Globus pallidus (tissue), 1 donor: ENCODE data around the gene PLCD1.

Source experiments
- DNase-seq: peaks from one replicate; pipeline ENCODE4 v3.0.0-alpha.2; 2015; ENCODE audit warnings: low spot score

PLCD1 gene

DNA sequence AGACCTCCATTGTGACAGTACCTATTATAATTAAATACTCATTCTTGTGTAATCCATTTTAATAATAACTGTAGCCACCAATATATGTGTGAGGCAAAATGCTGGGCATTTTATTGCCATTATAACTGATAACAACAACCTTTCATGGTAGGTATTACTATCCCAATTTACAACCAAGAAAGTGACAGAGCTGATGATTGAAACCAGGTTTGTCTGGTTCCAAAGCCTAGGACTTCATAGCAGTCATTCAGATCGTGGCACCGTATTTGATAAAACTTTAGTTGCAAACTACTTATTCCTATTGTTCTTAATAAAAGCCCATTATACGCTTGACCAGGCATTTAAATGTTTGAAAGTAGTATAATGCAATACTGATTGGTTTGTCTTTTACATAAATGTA, 65.3 kb downstream of the PLCD1 start:
- DNase-seq, result no peak

DNA sequence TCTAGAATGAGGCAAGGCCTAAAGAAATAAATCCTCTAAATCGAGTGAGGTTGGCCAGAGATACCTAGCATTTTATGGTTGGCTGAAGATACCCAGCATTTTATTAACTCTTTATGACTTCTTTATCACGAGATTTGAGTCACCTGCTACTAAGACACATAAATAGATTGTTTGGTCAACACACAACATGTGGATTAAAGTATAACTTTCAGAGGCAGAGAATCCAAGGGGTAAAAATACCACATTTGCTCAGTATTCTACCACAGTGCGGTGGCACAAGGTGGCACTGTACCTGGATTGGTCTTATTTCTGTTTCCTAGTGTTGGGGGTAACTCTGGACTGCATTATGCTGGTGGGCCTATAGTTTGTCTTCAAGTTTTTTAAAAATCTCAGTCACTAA, 65.8 kb downstream of the PLCD1 start:
- no peak for DNase-seq

DNA sequence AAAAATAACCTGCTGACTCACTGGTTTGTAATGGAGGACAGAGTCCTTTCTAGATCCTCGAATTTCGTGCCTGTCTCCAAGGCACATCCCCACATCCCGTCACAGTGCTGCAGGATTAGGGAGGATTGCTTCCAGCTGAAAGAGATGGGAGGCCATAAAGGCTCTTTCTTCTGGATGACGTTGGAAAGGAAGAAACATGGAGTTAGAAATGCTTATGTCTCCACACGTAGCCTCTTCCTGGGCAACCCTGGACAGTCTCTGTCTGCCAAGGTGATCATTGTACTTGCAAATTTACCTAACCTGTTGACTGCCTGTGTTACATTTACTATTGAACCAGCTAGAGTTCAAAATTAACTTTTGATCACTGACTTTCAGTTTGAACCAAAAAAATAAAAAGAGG, 66.4 kb downstream of the PLCD1 start:
- DNase-seq, result no peak

DNA sequence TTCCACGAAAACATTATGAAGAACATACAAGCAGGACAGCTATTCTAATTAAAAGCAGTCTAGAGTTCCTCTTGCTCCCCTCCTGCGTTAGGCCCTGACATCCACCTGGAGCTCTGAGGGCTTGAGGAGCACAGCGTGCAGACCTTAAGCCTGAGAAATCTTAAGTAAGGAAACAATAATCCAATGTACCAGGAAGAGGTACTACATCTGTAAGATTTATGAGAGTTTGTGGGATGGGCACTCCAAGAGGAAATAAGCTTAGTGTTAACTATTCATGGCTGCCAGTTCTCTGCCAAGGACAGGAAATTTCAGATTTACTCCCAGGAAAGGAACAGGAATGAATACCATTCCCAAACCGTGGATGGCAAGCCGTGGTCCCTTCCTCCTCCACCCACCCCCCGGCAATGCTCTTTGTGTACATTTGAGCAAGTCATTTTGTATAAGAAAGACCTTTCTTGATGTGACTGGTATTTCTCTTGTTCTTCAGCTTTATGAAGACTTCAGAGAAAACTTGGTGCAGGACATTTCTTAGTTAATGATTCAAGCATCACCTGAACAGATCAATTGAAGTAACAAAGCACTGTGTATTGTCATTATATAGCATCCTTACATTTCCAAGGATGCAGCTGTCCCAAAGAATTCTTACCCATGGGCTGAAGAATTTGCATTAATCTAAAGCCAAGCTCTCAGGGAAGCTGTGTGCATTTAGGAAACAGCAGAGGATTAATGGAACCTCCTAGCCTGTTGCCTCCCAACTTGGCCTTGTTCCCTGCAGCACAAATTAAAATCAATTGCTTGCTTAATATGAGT, 67.6 kb downstream of the PLCD1 start:
- no peak for DNase-seq

DNA sequence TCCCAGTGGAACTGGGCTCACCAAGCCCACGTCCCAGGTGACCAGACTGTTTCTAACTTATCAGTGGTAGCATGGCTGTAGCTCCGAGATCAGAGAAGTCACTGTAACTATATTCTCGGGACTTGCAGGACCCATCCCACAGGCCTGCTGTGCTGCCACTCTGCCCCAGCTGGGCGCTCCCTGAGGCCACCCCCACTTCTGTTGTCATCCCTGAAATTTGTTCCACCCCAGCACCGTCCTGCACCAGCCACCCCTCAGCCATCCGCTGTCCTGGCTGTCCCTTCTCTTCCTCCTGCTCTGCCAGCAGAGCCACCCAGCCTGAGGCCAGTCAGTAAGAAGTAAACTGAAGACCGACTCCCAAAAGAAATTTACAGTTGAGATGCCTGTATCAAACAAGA, 71.9 kb downstream of the PLCD1 start:
- no peak for DNase-seq
